ENCODE measurements around the gene PLGRKT. TPM values are rescaled to one million over a fixed set of nuclear protein-coding genes. Genes with fewer than 3 reads are reported as not detected.

PLGRKT gene
- total RNA-seq, 2 donors from 2014 or later, result 48.6 to 49.9 TPM

Other genes with a start within 250 kb of the PLGRKT start
- gene INSL4, start 206.5 kb downstream of the PLGRKT start, total RNA-seq, result not detected
- 1 to 10 TPM; 3.4 to 4.0 TPM for gene RLN2, start 133.2 kb downstream of the PLGRKT start, total RNA-seq
- 1 to 10 TPM; 1.3 to 1.6 TPM for gene RLN1, start 98.0 kb downstream of the PLGRKT start, total RNA-seq
- gene CD274, start 12.6 kb upstream of the PLGRKT start, total RNA-seq, result 10 to 100 TPM; 16.4 to 36.3 TPM
- gene PDCD1LG2, start 72.6 kb upstream of the PLGRKT start, total RNA-seq, result 1 to 10 TPM; 1.3 to 3.0 TPM
- gene RIC1, start 191.2 kb upstream of the PLGRKT start, total RNA-seq, result 10 to 100 TPM; 22.0 to 25.9 TPM

Data from activated T-cell treated with anti-CD3 and anti-CD28 coated beads, Interleukin-2, amount 50 U/mL, for 72 hours (primary cell).